ENCODE measurements around the gene HSD11B1L. TPM values are rescaled to one million over a fixed set of nuclear protein-coding genes. Genes with fewer than 3 reads are reported as not detected.
"Not testable (repeated sequence)": the region's sequence is repeated elsewhere in the genome, so short reads cannot be mapped to it uniquely, and the experiment has no call there.

The HSD11B1L gene
- total RNA-seq, 1 experiment from 2014 or later, result 2.2 TPM

DNA sequence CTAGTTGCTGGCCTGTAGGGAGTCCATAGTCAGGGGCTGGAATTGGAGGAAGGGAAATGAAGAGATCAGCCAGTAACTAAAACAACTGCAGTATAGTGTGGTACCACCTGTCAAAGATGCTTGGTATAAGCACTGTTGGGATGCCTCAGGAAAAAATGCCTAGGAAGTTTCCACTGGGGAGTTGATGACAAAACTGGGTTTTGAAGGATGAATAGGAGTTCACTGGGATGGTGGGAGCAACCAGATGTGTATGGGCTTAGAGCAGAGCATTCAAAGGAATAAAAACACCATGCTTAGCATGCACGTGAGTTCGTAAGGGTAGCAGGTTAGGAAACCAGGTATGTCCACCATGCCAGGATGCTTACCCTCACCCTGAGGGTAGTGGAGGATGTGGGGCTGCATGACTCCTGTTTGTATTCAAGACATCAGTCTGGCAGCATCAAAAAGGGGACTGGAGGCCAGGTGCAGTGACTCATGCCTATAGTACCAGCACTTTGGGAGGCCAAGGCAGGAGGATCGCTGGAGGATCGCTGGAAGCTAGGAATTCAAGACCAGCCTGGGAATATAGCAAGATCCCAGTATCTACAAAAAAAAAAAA, 46.7 kb downstream of the HSD11B1L start:
- no peak for DNase-seq (ENCODE audit: low read depth)

DNA sequence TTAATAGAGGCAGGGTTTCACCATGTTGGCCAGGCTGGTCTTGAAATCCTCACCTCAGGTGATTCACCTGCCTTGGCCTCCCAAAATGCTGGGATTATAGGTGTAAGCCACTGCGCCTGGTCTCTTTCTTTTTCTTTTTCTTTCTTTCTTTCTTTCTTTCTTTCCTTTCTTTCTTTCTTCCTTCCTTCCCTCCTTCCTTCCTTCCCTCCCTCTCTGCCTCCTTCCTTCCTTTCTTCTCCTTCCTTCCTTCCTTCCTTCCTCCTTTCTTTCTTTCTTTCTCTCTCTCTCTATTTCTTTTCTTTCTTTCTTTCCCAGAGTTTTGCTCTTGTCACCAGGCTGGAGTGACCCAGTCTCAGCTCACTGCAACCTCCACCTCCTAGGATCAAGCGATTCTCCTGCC, 52.3 kb downstream of the HSD11B1L start:
- not testable (repeated sequence) for DNase-seq (ENCODE audit: low read depth)

Other genes starting within 250 kb of the HSD11B1L start
- not detected in 2 replicates for gene ZNRF4, start 225.6 kb upstream of the HSD11B1L start, total RNA-seq (2014; rRNA removed; shearing (Covaris generic))
- 0.12 and 0.40 TPM in 2 replicates for gene TINCR, start 113.1 kb upstream of the HSD11B1L start, total RNA-seq (2014; rRNA removed; shearing (Covaris generic))
- 29.7 and 32.4 TPM in 2 replicates for gene SAFB2, start 58.3 kb upstream of the HSD11B1L start, total RNA-seq (2014; rRNA removed; shearing (Covaris generic))
- 47.0 and 57.0 TPM in 2 replicates for gene SAFB, start 57.9 kb upstream of the HSD11B1L start, total RNA-seq (2014; rRNA removed; shearing (Covaris generic))
- 70.3 and 76.2 TPM in 2 replicates for gene MICOS13, start 511 bp upstream of the HSD11B1L start, total RNA-seq (2014; rRNA removed; shearing (Covaris generic))
- gene RPL36, start 9.3 kb downstream of the HSD11B1L start, total RNA-seq (2014; rRNA removed; shearing (Covaris generic)), result 845 and 864 TPM in 2 replicates
- gene LONP1, start 39.1 kb downstream of the HSD11B1L start, total RNA-seq (2014; rRNA removed; shearing (Covaris generic)), result 65.1 and 81.0 TPM in 2 replicates
- not detected in 2 replicates for gene CATSPERD, start 39.6 kb downstream of the HSD11B1L start, total RNA-seq (2014; rRNA removed; shearing (Covaris generic))
- gene PRR22, start 103.7 kb downstream of the HSD11B1L start, total RNA-seq (2014; rRNA removed; shearing (Covaris generic)), result 2.7 and 3.7 TPM in 2 replicates
- gene DUS3L, start 110.1 kb downstream of the HSD11B1L start, total RNA-seq (2014; rRNA removed; shearing (Covaris generic)), result 84.5 and 95.7 TPM in 2 replicates
- 0.11 and 0.24 TPM in 2 replicates for gene NRTN, start 124.0 kb downstream of the HSD11B1L start, total RNA-seq (2014; rRNA removed; shearing (Covaris generic))
- gene FUT6, start 158.7 kb downstream of the HSD11B1L start, total RNA-seq (2014; rRNA removed; shearing (Covaris generic)), result not detected in 2 replicates
- gene FUT3, start 170.4 kb downstream of the HSD11B1L start, total RNA-seq (2014; rRNA removed; shearing (Covaris generic)), result not detected in 2 replicates
- gene FUT5, start 189.5 kb downstream of the HSD11B1L start, total RNA-seq (2014; rRNA removed; shearing (Covaris generic)), result not detected in 2 replicates
- gene NDUFA11, start 222.8 kb downstream of the HSD11B1L start, total RNA-seq (2014; rRNA removed; shearing (Covaris generic)), result 354 and 408 TPM in 2 replicates
- gene VMAC, start 223.8 kb downstream of the HSD11B1L start, total RNA-seq (2014; rRNA removed; shearing (Covaris generic)), result 0.89 and 1.7 TPM in 2 replicates
- gene CAPS, start 233.2 kb downstream of the HSD11B1L start, total RNA-seq (2014; rRNA removed; shearing (Covaris generic)), result 1.6 and 1.8 TPM in 2 replicates

Measured in Daoy (cell line).